Measurements from ENCODE around the gene PNLIPRP1.

PNLIPRP1 gene

DNA sequence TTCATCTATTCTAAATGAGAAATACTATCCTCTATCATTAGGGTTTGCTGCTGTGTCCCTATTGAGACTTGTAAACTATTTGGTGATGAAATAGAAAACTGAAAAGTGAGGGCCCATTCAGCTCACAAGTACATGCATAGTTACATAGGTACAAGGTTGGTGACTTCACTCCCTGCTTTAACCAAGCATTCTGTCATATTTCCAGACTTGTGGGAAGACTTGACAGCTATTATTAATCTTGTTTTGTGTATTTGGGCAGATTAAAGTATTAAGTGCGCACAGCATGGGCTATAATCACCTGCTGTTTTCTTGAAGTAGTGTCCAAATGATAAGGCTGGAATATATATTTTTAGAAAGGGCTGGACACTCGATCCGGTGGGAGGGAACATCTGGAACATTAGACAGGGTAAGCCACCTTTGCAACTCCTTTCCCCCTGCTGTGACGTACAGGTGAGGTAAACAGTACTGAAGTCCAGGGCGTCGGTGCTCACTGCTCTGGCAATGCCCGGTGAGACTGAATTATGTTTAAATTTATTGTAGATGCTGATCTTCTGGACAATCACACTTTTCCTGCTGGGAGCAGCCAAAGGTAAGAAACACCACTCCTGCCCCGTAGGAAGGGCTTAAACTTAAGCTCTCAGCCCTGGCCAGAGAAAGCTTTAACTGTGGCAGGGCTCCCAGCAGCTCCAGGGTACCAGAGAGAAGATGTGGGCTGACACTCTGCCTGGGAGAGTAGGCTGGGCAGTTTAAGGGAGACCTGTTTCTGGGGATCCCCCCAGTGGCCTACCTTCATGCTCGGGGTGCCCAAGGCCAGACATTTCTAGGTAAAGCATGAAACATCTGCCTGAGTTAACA lies at the start of gene PNLIPRP1:
PNLIPRP1 (plus strand) TSS at position 370 of the 855 bp plus-strand sequence; CDS start at position 541, 171 bp downstream.
- DNase-seq = no peak

DNA sequence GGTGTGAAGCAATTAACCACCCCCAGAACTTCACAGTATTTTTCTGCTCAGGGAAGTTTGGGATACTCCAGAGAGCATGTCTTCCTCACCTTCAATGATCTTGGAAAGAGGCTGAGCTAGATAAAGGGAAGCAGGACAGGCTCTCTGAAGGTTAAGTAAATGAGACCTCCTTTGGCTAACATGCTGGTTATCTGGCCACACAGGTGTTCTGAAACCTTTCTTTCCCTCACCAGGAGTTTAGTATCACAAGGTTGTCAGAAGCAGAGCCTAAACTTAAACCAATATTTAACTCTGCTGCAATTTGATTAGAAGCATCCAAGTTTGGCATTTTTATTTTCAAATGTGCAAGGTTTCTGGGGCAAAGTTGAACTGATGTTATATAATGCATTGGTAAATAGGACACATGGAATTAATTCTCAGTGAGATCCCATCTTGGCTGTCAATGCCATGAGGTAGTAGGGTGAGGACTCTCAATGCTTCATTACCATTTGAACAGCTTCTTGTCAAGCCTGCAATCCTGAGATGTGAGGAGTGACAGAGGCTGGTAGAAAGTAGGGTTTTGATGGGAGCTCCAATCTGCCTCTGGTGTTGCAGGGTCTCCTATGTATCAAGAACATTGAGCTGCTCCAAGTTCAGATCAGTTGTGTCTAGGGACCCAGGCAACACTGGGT lies 48.6 kb upstream of the PNLIPRP1 start:
- no peak for DNase-seq

DNA sequence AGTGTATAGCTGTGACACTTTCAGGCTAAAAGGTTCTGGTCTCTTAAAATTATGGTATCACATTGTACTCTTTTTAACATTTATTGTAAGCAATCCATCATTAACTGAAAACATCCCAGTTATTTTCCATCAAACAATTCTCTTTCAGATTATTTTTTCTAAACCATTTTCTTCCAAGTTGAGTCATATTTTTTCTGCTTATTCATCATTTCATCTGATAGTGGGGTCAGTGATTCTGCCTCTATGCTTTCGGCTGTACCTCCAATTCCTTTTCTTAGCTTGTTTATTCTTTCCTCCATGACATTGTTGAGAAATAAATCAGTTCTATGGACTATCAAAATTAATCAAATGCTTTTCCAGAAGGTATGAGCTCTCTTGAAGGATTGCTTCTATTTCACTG lies 45.6 kb upstream of the PNLIPRP1 start:
- no peak for DNase-seq

DNA sequence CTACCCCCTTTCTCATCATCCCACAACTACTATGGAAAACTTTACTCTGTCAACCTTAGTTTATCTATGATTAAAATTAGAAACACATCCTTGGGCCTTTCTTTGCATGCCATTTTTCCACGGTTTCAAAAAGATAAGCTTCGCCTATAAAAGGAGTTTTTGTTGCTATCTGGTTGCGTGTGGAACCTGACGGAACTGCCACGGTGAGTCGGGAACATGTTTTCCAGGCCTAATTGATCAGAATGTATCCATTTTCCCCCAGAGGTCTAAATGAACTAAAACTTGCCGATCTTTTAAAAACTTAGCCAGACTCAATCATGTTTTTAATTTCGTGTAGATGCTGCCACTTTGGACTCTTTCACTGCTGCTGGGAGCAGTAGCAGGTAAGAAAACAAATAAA lies 45.0 kb upstream of the PNLIPRP1 start, which contains the start of gene PNLIP:
PNLIP (plus strand) TSS at position 176 of the 400 bp plus-strand sequence; CDS start at position 338, 162 bp downstream.
- no peak for DNase-seq

DNA sequence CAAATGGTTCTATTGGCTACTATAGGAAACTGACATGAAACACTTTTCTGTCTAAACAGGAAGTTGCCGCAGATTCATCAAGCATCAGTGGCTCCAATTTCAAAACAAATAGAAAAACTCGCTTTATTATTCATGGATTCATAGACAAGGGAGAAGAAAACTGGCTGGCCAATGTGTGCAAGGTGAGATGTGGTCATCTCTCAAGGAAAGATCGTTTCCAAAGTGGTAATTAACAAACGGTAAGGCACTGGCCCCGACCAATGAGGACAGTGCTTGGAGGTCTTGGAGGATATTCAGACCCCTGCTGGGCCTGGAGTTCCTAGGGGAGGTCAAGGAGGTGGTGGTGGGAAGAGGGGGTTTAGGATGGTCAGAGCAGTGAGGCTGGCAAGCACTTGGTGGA lies 42.5 kb upstream of the PNLIPRP1 start:
- no peak for DNase-seq

DNA sequence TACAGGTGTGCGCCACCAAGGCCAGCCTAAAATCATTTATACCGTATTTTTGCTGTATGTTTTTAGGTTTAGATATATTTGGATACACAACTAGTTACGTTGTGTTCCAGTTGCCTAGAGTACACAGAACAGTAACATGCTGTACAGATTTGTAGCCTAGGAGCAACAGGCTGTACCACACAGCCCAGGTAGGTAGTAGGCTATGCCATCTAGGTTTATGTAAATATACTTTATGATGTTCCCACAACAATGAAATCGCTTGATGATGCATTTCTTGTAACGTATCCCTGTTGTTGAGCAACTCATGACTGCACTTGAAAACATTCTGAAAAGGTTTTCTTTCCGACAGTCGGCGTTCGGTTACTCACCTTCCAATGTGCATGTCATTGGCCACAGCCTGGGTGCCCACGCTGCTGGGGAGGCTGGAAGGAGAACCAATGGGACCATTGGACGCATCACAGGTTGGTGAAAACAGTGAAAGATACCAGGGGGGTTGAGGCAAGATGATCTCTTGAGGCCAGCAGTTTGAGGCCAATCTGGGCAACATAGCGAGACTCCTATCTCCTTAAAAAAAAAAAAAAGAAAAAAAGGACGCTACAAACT lies 37.3 kb upstream of the PNLIPRP1 start:
- no peak for DNase-seq

DNA sequence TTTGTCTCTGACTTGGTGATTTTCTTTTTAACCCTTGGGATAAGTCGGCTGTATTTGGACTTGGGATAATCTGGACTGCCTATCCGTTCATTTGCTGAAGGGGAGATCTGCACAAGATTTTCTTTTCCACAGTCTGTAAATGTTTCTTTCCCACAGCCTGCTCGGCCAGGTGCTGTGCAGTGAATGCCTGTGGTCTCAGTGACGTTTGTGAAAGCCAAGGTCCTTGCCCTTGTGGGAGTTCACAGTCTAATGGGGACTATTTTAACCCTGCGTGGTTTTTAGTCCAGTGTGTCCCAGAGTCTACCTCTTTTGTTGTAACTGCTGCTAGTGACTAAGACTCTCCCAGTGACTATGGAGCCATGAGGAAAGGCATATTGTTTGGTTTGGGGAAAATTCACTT lies 36.1 kb upstream of the PNLIPRP1 start:
- DNase-seq = no peak

DNA sequence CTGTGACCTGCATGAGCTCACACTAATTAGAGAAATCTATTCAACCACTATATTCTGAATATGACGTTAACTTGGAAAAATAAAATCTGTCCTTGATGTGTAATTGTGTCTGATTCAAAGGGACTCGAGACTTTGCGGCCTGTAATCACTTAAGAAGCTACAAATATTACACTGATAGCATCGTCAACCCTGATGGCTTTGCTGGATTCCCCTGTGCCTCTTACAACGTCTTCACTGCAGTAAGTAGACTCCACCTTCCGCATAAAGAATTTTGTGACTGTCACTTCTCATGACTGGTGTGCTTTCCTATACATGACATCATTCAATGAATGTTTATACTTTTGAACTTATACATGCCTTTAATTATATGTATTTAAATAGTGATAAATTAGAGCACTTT lies 34.9 kb upstream of the PNLIPRP1 start:
- no peak for DNase-seq

DNA sequence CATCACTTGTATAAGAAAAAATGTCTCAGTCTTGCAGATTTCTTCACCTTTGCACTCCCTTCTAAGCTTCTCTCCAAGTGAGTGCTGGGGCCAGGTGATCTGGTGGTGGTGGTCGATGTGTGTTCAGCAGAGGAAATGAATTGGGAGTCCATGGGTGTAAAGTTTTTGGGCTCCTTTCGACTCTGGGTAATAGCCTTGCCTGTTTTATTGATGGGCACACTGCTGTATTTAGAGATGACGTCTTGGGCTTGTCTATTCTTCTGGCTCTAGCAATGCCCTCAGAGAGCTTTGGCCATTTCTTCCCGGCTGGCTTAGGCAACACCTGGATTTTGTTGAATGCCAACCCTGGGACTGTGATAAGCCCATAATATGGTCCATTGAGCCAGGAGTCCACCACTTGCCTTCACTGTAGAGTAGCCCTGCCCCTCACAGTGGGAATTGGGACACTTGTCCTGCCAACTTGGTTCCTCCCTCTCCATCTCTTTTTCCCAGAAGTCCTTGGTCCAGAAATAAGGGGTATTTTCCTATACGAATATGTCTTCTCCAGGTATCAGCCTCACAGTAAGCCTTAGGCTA lies 33.4 kb upstream of the PNLIPRP1 start:
- no peak for DNase-seq

DNA sequence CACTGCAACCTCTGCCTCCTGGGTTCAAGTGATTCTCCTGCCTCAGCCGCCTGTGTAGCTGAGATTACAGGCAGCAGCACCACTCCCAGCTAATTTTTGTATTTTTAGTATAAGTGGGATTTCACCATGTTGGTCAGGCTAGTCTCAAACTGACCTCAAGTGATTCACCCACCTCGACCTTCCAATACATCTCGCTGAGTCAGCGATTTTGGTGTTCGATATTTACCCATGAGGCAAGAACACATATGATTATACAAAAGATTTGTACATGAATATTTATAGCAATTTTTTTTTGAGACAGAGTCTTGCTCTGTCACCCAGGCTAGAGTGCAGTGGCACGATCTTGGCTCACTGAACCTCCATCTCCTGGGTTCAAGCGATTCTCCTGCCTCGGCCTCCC lies 25.2 kb upstream of the PNLIPRP1 start:
- no peak for DNase-seq

DNA sequence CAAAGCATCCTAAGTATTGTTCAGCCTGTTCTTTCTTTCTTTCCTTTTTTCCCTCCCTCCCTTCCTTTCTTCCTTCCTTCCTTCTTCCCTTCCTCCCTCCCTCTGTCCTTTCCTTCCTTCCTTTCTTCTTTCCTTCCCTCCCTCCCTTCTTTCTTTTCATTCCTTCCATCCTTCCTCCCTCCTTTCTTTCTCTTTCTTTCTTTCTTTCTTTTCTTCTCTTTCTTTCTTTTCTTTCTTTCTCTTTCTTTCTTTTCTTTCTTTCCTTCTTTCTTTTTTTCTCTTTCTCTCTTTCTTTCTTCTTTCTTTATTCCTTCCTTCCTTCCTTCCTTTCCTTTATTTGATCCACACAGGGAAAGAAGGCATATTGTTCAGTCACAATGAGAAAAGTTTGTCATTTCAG lies 23.8 kb upstream of the PNLIPRP1 start:
- DNase-seq = no peak

DNA sequence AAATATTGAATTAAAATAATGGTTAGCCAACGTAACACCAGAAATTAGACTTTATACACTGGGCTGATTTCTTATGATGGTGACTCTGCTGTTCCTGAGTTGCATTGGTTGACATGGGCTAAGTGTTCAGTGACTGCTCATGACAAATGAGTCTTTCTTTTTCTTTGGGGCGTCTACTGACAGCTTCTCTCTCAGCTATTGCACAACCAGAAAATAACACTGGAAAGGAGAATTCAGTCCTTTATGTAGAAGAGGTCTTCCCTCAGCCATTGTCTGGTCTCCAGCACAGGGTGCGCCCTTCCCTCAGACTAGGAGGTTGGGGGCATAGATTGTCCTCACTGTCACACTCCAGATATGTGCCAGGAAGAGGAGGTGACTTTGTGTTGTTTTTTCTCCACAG lies 23.4 kb upstream of the PNLIPRP1 start:
- no peak for DNase-seq

DNA sequence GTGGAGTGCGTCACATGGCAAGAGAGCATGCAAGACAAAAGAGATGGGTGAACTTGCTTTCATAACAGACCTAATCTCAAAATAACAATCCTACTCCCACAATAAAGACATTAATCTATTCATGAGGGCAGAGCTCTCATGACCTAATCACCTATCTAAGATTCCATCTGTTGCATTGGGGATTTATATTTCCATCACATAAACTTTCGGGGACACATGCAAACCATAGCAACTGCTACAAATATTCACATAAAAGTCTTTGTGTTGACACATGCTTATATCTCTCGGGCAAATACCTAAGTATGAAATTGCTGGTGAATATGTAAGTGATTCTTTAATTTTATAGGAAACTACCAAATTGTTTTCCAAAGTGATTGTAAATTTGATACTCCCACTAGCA lies 16.0 kb upstream of the PNLIPRP1 start:
- no peak for DNase-seq

DNA sequence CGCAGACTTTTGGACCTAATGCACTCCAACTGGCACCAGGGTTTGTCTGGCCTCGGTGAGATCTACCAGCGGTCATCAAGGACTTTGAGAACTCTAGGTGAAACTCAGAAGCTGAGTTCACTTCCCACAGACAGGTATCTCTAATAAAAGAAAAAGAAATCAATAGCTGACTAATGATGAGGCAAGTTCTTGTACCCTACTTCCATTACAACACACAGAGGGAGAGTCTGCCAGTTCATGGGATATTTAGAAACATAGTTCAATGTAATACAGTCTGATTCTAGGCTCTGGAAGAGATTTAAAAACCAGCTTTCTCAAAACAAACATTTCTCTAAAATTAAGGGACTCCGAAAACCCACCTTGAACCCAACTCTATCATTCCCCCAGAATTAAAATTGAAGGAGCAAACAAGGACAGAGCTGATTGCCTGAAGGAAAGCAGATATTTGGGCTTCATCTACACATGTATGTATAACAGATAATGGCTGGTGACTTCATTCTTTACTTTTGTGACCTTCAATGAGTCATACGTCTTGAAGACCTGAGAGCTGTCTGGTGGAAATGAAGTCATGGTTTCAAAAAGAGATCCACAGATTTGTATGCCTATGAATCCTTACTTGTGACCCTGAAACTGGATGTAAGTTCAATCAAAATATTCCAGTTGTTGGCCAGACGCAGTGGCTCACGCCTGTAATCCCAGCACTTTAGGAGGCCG lies 2.7 kb upstream of the PNLIPRP1 start:
- no peak for DNase-seq

DNA sequence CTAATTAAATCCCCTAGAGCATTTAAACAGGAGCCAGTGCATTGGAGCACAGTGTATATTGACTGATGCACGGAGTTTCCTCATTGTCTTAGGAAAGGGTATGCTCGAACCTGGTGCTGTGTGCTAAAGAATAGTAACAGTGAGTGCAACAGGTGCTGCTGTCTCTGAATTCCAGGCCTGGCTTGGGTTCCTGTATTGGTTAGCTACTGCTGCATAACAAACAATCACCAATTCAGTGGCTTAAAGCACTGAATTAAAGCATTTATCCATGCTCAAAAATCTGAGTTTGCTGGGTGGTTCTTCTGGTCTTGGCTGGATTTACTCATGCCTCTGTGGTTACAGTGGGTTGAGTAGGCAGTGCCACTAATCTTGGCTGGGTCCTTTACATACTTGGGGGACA lies 1.8 kb upstream of the PNLIPRP1 start:
- no peak for DNase-seq

DNA sequence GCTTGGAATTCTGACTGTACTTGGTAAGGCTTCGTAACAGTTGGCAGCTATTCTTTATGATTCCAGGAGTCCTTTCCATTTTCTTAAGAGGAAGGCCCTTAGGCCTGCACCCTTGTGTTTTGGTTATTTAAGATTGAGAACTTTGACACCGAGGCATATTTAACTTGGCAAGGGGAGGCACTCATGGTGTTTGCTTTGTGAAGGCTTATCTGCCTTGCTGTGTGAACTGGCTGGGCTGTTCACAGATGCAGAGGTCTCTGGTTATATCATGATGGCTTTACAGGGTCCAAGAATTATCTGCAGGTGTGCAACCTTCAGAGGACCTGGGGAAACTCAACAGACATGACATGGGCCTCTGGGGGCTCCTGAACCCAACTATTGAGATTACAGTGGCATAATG lies 833 bp upstream of the PNLIPRP1 start:
- DNase-seq = no peak

DNA sequence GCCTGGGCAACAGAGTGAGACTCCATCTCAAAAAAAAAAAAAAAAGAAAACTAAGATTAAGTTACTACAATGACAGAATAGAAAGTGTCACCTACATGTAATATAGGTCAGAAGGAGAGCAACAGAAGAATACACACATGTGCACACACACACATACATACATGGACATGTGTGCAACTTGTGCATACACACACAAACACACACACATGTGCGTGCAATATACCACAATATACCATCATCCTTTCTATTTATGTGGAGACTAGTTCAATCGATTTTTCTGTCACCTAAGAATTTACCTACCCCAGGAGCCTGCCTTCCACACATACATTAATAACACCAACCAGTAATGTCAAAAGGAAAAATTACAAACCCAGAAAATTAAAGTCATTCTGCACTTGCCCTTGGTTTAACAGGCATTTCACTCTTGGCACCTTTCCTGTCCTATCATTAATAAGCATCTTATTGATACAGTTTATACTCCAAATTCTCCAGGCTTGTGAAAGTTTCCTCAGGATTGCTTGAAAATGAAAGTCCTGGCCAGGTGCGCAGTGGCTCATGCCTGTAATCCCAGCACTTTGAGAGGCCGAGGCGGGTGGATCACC lies 2.5 kb downstream of the PNLIPRP1 start:
- DNase-seq = no peak

DNA sequence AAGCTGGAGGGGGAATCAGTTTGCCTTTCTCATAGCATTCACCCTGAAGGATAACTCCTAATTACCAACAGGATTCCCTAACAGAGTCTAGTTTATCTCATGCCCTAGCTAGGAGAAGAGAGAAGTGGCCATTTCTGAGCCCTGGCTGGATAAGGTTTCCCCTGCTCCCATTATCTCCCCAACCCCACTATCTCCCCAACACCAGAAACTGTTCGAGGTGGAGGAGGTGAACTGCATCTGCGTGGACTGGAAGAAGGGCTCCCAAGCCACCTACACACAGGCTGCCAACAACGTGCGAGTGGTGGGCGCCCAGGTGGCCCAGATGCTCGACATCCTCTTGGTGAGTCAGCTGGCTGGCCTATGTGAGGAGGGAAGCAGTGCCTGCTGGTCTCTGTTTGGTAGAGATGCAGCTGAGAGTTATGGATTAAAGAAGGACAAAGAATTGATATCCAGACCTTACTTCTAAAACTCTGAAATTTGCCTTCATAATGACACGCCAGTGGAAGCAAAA lies 3.8 kb downstream of the PNLIPRP1 start:
- no peak for DNase-seq

DNA sequence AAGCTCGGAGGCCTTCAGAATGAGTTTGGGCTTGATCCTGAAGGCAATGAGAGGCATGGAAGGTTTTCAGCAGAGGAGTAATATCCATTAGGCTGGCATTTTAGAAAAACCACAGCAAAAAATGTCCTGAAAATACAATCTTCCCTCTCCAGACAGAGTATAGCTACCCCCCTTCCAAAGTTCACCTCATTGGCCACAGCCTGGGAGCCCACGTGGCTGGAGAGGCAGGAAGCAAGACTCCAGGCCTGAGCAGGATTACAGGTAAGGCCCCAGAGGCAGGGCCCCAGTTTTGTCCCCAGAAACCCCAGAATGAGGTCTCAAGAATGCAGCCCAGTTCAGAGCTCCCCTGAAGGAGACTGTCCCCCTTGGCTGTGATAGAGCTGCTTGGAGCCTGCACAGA lies 5.3 kb downstream of the PNLIPRP1 start:
- no peak for DNase-seq

DNA sequence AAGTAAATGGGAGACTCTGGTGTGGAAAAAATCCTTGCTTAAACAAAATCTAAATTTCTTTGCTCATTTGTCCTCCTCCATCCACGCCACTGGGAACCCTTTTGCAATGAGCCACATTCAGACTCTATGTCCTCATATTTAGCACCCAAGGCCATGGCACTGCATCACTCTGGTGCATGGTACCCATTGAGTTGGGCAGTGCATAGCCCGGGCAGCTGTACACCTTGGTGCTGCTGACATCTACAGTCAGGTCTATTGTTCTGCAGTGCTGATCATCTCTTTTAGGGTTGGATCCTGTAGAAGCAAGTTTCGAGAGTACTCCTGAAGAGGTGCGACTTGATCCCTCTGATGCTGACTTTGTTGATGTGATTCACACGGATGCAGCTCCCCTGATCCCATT lies 6.8 kb downstream of the PNLIPRP1 start:
- no peak for DNase-seq

DNA sequence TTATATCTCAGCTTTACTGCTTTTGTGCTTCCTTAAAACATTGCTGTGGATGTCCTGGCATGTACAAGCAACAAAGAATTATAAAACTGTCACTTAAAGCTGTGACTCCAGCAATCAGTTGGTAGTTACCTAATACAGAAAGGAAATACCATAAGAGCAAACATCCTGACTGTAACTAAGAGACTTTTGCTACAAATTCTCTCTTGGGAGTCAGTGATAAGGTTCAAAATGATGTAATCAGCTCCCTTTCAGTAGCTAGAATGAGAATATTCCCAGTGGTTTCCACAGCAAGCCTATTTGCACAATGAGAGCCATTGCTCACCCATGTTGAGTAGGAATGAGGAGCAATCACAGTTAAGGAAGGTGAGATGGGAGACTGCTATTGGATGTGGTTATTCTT lies 7.6 kb downstream of the PNLIPRP1 start:
- no peak for DNase-seq

DNA sequence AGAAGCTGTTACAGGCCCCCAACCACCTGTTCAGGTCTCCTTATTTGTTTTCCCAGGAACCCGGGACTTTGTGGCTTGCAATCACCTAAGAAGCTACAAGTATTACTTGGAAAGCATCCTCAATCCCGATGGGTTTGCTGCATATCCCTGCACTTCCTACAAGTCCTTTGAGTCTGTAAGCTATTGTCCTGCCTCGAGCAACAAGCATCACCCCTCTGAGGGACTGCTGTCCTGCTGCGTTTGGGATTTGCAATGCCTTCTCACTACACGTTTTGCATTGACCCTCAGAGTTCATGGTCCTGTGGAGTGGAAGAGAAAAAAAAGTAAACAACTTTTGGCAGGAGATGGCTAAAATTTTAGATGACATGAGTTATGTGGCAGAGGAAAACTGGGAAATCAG lies 9.2 kb downstream of the PNLIPRP1 start:
- no peak for DNase-seq

Data from activated effector memory CD4-positive, alpha-beta T cell treated with Interleukin-2 at 50 U/mL for 16 hours (primary cell).